GM21526 (cell line): ENCODE data around the gene TWSG1.
"Not testable (repeated sequence)": the region's sequence is repeated elsewhere in the genome, so short reads cannot be mapped to it uniquely, and the experiment has no call there.

Experiments
- ATAC-seq: cut with Tn5 transposase; IDR thresholded peaks from one replicate; pipeline ENCODE4 v1.9.1; 2021; ENCODE audit warnings: moderate library complexity; ENCODE audit not compliant: unreplicated experiment, low FRiP score

The TWSG1 gene

GRCh38 chr18:9334973-9335696 lies 562 bp downstream of the TWSG1 start:
- ATAC-seq, result peak; percentile 49

GRCh38 chr18:9335697-9336045 lies 1.1 kb downstream of the TWSG1 start:
- ATAC-seq, result no peak

GRCh38 chr18:9336827-9337226 lies 2.3 kb downstream of the TWSG1 start:
- ATAC-seq, result no peak

GRCh38 chr18:9337873-9338272 lies 3.3 kb downstream of the TWSG1 start:
- no peak for ATAC-seq

GRCh38 chr18:9340472-9340871 lies 5.9 kb downstream of the TWSG1 start:
- no peak for ATAC-seq

GRCh38 chr18:9343577-9343976 lies 9.0 kb downstream of the TWSG1 start:
- no peak for ATAC-seq

GRCh38 chr18:9346775-9347174 lies 12.2 kb downstream of the TWSG1 start:
- ATAC-seq, result no peak

GRCh38 chr18:9348079-9348671 lies 13.6 kb downstream of the TWSG1 start:
- ATAC-seq, result no peak

GRCh38 chr18:9348766-9349165 lies 14.2 kb downstream of the TWSG1 start:
- no peak for ATAC-seq

- ATAC-seq, result peak; percentile 88
These were observed 19.0 kb downstream of the TWSG1 start for GRCh38 chr18:9353596-9353995.

GRCh38 chr18:9354256-9354655 lies 19.7 kb downstream of the TWSG1 start:
- ATAC-seq, result no peak

GRCh38 chr18:9356976-9357375 lies 22.4 kb downstream of the TWSG1 start:
- ATAC-seq, result no peak

- no peak for ATAC-seq
These were observed 25.2 kb downstream of the TWSG1 start for GRCh38 chr18:9359796-9360195.

GRCh38 chr18:9361191-9361590 lies 26.6 kb downstream of the TWSG1 start:
- no peak for ATAC-seq

GRCh38 chr18:9362869-9363268 lies 28.3 kb downstream of the TWSG1 start:
- no peak for ATAC-seq

GRCh38 chr18:9364242-9364641 lies 29.7 kb downstream of the TWSG1 start:
- ATAC-seq, result no peak

- no peak for ATAC-seq
These were observed 30.8 kb downstream of the TWSG1 start for GRCh38 chr18:9365406-9365805.

- ATAC-seq, result no peak
These were observed 31.6 kb downstream of the TWSG1 start for GRCh38 chr18:9366126-9366714.

- not testable (repeated sequence) for ATAC-seq
These were observed 38.7 kb downstream of the TWSG1 start for GRCh38 chr18:9373254-9373653.

- ATAC-seq, result no peak
These were observed 44.5 kb downstream of the TWSG1 start for GRCh38 chr18:9379118-9379517.

GRCh38 chr18:9380101-9380500 lies 45.5 kb downstream of the TWSG1 start:
- no peak for ATAC-seq
